Fibroblast of skin of left quadriceps (primary cell): Measurements from ENCODE around the gene RTN4RL1.

Experiments used
- DNase-seq, 2 experiments: peaks; one replicate each; pipeline ENCODE4 v3.0.0-alpha.2; 2013; ENCODE audit warnings: low read depth in 2 of 2

The RTN4RL1 gene

DNA sequence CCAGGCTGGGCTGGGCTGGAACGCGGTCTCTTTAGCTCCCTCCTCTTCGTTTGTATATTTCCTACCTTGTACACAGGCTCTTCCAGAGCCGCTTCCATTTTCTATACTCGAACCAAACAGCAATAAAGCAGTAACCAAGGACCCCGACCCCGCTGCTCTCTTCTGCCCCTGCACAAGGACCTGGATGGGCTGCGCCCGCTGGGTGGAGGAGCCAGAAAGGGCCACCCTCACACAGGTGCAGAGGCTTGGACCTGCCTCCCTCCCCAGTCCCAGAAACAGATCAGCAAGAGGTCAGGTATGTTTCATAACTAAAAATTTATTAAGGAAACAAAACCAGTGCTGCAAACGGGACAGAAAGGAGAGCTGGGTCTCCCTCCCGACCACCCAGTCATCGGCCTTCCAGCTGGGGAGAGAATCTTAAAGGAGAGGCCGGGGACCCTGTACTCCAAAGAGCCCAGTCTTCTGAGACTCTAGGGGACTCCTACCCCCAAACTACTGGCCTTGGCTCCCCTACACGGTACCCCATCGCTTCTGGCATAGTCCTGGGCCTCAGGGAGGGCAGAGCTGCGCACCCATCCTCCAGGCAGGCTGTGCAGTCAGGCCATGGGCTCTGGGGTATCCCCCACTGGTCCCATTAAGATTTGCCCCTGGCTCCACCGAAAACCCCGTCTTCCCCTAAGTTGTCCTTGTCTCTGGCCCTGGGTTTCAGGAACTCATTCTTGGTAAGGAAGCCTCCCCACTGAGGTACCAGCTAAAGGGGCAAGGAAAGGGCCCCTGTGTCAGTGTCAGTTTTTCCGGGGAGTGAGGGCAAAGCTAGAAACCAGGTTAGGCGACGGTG is 34.6 kb upstream of the RTN4RL1 start:
- no peak for DNase-seq

DNA sequence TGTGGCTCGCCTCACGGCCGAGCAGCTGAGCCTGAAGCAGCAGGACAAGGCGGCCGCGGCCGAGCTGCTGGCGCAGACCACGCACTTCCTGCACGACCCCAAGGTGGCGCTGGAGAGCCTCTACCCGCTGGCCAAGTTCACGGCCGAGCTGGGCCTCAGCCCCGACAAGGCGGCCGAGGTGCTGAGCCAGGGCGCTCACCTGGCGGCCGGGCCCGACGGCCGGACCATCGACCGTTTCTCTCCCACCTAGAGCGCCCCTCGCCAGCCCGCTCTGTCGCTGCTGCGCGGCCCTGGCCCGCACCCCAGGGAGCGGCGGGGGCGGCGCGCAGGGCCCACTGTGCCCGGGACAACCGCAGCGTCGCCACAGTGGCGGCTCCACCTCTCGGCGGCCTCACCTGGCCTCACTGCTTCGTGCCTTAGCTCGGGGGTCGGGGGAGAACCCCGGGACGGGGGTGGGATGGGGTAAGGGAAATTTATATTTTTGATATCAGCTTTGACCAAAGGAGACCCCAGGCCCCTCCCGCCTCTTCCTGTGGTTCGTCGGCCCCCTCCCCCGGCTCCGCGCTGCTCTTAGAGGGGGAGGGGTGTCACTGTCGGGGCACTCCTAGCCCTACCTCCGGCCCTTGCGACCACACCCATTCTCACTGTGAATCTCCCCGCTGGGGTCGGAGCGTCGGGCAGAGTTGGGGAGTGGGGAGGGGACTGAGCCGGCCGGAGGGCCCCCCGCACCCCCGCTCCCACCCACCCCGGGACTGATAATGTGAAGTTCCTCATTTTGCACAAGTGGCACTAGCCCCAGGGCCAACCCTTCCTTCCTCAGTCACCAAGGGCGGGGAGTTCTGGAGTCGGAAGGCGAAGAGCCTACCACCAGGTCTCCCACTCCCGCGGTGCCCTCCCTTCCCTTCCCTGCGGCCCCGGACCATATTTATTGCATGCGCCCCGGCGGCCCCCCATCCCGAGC is 33.7 kb upstream of the RTN4RL1 start:
- no peak for DNase-seq

DNA sequence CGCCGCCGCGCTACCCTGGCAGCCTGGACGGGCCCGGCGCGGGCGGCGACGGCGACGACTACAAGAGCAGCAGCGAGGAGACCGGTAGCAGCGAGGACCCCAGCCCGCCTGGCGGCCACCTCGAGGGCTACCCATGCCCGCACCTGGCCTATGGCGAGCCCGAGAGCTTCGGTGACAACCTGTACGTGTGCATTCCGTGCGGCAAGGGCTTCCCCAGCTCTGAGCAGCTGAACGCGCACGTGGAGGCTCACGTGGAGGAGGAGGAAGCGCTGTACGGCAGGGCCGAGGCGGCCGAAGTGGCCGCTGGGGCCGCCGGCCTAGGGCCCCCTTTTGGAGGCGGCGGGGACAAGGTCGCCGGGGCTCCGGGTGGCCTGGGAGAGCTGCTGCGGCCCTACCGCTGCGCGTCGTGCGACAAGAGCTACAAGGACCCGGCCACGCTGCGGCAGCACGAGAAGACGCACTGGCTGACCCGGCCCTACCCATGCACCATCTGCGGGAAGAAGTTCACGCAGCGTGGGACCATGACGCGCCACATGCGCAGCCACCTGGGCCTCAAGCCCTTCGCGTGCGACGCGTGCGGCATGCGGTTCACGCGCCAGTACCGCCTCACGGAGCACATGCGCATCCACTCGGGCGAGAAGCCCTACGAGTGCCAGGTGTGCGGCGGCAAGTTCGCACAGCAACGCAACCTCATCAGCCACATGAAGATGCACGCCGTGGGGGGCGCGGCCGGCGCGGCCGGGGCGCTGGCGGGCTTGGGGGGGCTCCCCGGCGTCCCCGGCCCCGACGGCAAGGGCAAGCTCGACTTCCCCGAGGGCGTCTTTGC is 32.8 kb upstream of the RTN4RL1 start:
- no peak for DNase-seq

DNA sequence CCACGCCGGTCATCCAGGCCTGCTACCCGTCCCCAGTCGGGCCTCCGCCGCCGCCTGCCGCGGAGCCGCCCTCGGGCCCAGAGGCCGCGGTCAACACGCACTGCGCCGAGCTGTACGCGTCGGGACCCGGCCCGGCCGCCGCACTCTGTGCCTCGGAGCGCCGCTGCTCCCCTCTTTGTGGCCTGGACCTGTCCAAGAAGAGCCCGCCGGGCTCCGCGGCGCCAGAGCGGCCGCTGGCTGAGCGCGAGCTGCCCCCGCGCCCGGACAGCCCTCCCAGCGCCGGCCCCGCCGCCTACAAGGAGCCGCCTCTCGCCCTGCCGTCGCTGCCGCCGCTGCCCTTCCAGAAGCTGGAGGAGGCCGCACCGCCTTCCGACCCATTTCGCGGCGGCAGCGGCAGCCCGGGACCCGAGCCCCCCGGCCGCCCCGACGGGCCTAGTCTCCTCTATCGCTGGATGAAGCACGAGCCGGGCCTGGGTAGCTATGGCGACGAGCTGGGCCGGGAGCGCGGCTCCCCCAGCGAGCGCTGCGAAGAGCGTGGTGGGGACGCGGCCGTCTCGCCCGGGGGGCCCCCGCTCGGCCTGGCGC is 32.1 kb upstream of the RTN4RL1 start:
- DNase-seq, result no peak

DNA sequence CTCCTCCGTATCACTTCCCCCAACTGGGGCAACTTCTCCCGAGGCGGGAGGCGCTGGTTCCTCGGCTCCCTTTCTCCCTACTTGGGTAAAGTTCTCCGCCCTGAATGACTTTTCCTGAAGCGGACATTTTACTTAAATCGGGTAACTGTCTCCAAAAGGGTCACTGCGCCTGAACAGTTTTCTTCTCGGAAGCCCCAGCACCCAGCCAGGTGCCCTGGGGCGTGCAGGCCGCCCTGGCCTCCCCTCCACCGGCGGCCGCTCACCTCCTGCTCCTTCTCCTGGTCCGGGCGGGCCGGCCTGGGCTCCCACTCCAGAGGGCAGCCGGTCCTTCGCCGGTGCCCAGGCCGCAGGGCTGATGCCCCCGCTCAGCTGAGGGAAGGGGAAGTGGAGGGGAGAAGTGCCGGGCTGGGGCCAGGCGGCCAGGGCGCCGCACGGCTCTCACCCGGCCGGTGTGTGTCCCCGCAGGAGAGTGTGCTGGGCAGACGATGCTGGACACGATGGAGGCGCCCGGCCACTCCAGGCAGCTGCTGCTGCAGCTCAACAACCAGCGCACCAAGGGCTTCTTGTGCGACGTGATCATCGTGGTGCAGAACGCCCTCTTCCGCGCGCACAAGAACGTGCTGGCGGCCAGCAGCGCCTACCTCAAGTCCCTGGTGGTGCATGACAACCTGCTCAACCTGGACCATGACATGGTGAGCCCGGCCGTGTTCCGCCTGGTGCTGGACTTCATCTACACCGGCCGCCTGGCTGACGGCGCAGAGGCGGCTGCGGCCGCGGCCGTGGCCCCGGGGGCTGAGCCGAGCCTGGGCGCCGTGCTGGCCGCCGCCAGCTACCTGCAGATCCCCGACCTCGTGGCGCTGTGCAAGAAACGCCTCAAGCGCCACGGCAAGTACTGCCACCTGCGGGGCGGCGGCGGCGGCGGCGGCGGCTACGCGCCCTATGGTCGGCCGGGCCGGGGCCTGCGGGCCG is 31.4 kb upstream of the RTN4RL1 start:
- DNase-seq, result no peak

DNA sequence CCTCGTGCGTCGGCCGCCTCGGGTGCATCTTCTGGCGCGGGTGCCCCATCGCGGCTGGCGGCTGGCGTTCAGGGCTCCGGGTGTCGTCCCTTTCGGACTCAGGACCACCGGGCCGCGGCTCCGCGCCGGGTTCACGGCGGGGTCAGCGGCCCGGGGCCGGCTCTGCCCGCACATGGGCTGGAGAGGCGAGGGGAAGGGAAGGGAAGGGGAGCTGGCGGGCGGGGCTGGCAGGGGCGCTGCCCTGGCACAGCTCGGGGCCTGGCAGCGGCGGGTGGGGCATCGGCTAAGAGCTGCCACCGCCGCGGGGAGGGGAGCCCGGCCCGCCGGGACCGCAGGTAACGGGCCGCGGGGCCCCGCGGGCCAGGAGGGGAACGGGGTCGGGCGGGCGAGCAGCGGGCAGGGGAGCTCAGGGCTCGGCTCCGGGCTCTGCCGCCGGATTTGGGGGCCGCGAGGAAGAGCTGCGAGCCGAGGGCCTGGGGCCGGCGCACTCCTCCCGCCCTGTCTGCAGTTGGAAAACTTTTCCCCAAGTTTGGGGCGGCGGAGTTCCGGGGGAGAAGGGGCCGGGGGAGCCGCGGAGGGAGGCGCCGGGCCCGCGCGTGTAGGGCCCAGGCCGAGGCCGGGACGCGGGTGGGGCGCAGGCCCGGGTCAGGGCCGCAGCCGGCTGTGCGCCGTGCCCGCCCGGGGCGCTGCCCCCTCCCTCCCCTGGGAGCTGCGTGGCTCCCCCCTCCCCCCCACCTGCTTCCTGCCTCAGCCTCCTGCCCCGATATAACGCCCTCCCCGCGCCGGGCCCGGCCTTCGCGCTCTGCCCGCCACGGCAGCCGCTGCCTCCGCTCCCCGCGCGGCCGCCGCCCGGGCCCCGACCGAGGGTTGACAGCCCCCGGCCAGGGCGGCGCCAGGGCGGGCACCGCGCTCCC is 30.4 kb upstream of the RTN4RL1 start:
- no peak for DNase-seq

DNA sequence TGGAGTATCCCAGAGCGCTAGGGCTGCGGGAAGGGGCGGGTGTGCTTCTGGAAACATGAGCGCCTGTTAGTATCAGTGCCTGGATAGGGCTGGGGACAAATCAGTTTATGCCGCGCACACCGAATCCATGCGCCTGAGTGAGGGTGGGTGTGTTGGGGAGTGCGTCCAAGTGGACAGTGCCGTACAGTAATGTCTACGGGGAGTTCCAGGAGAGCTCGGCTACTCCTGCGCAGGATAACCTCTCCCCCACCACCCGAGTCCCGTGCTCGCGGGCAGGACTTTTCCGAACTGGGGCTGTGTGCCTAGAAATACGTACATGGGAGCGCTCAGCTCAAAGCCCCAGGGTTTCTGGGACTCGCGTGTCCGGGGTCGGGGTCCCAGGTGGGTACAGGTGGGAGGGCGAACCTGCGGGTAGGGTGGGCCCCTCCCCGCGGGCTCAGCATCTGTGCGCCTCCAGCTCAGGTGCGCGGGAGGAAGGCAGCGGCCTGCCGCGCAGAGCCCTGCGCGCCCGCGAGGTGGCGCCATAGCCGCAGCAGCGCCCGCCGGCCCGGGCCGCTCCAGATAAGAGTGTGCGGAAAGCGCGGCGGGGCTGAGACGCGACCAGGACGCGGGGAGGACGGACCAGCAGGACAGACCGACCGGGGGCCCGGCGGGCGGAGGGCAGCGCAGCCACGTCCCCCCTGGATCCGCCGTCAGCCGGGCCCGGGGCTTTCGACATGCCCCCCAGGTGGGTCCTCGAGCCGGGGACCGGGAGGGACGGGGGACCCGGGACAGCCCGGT is 29.6 kb upstream of the RTN4RL1 start, which contains the start of gene HIC1:
Gene HIC1, plus strand, starts transcription at position 592 of the 780 bp plus-strand sequence. CDS start 1,588 bp downstream, outside the sequence.
- no peak for DNase-seq

DNA sequence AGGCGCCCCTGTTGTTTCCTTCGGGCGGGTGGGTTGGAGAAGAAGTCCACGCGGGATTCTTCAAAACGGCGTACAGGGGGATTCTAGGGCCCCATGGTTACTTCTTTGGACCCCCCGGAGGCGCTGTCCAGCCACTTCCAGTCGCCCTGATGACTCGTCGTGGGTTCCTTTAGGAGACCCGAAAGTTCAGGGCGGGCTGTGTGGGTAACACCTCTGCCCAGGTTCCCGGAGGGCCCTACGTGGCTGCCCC is 29.1 kb upstream of the RTN4RL1 start:
- DNase-seq, result no peak

DNA sequence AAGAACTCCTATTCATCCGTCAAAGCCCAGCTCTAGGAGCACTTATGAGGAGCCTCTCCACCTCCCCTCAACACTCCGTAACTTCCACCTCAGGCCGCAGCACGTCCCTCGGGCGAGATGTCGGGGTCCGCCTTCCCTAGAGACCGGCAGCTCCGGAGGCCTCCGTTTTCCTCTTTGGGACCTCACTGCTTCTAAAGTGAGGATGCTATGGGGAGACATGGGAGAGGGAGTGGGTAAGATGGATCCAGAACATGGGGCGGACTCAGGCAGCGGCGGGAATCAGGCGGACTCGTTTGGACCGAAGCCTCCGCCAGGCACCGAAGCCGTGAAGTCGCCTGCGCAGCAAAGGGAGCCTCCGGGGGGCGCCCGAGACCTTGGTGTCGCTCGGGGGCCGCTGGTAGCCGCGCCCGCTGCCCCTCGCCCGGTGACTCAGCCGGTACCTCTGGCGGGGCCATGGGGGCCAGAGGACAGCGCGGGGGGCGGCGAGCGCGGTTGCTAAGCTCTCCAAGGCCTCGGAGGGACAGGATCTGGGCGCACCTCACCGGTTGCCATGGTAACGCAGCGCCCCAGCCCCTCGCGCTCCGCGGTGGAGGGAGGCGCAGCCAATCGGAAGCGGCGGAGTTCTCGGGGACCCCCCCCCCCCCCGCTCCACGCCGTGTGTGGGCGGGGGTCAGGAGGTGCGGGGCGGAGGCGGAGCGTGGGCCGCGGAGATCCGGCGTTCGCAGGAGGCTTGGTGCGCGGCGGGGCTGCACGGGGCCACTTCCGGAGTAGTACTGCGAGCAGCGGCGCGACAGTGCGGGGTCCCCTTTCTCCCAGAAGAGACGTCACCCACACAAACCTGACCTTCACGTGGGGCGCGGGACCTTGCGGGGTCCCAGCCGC is 28.5 kb upstream of the RTN4RL1 start:
- no peak for DNase-seq

DNA sequence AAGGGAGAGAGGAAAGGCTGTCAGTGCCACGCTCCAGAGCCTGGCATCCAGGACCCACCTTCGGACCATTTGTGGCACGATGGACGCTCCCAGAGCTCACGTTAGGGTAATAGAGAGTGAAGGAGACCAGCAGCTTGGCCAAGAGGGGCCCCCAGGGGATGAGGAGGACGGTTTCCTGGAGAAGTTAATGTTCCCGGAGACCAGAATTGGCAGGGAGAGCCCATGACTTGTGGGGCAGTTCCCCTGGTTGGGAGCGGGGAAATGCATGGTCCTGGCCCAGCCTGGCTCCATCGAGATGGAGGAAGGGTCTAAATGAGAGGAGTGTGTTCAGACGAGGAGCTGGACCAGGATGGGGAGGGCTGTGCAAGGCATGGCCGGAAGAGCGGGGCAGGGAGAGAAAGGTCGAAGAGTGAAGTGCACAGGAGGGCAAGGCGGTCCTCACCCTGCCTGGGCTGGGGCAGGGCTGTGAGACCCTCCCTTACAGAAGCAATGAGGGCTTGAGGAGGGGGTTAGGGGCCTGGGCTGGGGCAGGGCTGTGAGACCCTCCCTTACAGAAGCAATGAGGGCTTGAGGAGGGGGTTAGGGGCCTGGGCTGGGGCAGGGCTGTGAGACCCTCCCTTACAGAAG is 26.9 kb upstream of the RTN4RL1 start:
- DNase-seq, result no peak

DNA sequence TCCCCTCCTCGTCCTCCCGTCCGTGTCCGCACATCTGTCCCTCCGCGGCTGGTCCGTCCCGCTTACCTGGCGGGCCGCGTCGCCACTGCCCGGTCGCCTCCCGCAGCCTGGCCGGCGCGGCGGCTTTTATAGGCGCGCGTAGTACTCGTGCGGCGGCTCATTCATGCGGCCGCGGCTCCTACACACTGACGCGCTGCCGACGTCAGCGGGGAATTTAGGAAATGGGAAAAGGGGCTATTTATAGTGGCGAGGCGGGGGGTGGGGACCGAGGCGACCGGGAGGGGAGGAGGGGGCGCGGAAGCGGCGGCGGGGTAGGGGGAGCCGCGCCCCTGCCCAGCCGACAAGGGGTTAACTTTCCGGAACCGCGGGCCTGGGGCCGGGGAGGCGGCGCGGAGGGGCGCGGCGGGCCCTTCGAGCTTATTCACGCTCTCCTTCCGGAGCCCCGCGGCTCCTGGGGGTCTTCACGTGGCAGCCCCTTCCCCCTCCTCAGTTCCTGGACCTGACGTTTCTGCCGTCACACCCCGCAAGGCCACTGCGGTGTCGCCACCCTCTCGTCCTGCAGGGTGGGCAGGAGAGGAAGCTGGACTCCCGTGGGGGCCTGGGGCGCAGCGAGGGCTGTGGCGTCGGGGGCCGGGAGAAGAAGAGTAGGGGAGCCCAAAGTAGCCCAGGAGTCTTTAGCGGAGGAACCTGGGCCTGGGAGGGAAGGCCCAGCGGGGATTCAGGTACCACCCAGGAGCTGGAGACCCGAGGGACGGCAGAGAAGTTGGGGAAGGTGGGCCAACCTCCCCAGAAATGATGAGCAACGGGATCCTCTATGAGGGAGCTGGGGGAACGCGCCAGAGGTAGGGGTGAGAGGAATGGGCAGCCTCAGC is 26.2 kb upstream of the RTN4RL1 start:
- no peak for DNase-seq

DNA sequence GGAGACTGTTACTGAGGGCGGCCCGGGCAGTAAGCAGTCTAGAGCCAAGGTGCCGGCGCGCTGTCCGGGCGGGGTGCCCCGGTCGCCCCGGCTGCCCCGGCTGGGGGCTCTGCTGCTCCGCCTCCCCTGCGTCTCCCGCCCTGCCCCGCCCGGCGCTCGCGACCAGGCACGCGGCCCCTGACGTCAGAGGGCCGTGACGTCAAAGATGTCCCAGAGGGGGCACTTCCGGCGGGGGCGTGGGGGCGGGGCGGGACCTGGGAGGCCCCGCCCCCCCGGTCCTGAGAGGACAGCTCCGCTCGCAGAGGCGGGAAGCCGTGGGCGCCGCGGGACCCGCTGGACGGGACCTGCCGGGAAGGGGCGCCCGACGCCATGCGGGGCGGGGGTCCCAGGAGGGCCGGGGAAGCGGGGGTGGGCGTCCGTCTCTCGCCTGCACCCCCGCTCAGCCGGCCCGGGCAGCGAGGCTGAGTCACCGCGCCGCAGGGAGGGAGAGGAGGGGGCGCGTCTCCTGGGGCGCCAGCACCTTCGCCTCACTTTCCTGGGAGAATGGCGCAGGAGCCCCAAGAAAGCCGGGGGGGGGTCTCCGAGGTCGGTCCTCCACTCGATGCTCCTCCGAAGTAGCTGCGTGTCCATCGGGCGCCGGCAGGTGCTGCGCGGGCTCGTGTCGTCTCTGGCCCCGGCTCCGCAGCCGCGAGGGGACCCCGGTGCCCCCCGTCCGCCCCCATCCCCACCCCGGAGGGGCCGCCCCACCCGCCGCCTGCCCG is 25.3 kb upstream of the RTN4RL1 start:
- no peak for DNase-seq

DNA sequence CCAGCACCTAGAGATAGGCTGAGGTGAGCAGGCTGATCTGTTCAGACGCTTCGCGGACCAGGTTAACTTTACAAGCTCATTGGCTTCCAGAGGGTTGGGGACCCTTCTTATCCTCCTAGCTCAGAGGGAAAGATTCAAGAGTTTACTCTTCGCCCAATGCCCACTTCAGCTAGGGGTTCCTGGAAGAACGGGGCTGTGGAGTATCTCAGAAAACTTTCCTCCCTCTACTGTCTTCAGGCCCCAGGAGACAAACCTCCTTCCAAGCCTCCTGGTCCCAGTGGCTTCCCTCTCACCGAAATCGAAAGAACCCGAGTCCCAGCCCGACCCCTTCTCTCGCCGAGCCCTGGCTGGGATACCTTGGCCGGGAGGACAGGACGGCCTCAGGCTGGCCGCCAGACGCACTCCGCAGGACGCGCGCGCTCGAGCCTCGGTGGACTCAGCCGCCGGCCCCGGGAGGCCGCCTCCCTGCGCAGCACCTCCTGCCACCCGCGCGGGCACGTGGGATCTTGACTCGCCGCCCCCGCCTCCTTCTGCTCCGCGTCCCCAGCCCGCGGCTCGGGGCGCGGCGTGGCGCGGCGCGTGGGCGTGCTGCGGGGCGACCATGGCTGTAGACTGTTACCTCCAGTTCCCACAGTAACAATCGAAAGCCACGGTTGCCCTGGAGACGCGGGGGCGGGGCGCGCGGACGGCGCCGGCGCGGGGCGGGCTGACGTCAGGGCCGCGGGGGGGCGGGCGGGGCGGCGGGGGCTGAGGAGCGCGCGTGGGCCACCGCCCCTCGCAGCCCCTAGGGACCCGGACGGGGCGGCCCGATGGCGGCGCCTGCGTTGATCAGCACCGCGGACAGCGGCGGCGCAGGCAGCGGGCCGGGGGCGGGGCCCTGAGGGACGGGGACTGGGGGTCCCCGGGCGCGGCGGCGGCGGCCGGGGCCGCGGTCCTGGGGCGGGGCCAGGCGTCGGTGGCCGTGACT is 24.5 kb upstream of the RTN4RL1 start:
- peak in 1 of 2 experiments; percentile 63 for DNase-seq

DNA sequence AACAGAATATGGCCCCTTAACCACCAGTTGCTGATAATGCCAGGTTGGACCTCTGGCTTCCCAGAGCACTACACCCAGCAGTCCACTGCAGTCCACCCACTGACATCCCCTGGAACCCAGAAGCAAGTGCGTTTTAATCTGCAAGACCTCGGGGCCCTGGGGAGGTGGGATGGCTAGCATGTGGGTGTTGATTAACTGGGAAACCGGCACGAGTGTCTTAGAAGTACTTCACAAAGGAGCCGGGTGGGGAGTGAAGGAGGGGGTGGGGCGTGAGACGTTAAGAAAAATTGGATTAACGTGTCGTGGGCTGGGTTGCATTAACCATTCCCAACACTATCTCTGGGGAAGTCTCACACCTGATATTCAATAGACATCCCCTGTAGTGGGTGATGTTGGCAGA is 23.7 kb upstream of the RTN4RL1 start:
- no peak for DNase-seq
